GM12865 (cell line): Measurements from ENCODE around the gene DNAH5.
"Not testable (repeated sequence)": the region's sequence is repeated elsewhere in the genome, so short reads cannot be mapped to it uniquely, and the experiment has no call there.

ENCODE experiments used
- DNase-seq: peaks from one replicate; pipeline ENCODE4 v3.0.0; 2010; ENCODE audit warnings: low read depth
- H3K4me3 ChIP-seq: 2 replicates; pipeline ENCODE4 v1.5.1; 2011; ENCODE audit warnings: mild to moderate bottlenecking, low read depth, low read length, control low read depth
- CTCF ChIP-seq: IDR thresholded peaks from 2 replicates; pipeline ENCODE4 v1.5.1; 2011; ENCODE audit warnings: low read length, control low read depth, low read depth, inconsistent platforms; ENCODE audit not compliant: insufficient read depth; ENCODE audit errors: missing control alignments

The DNAH5 gene

GRCh38 chr5:13985731-13986418 lies 41.4 kb upstream of the DNAH5 start:
- no peak for DNase-seq
- no peak for TF ChIP-seq CTCF
- H3K4me3 ChIP-seq, result no peak overlapping the region

GRCh38 chr5:13984888-13985287 lies 40.4 kb upstream of the DNAH5 start:
- DNase-seq, H3K4me3 ChIP-seq: not testable (repeated sequence)

- no peak overlapping the region for H3K4me3 ChIP-seq
- peak; percentile 11 for DNase-seq
- TF ChIP-seq CTCF, result no peak
These were observed 32.7 kb upstream of the DNAH5 start for GRCh38 chr5:13976867-13977830.

GRCh38 chr5:13976223-13976622 lies 31.7 kb upstream of the DNAH5 start:
- H3K4me3 ChIP-seq, result no peak overlapping the region
- TF ChIP-seq CTCF, result no peak
- no peak for DNase-seq

- no peak for TF ChIP-seq CTCF
- no peak for DNase-seq
These were observed 30.8 kb upstream of the DNAH5 start for GRCh38 chr5:13975246-13975645.

GRCh38 chr5:13973724-13974123 lies 29.2 kb upstream of the DNAH5 start:
- no peak overlapping the region for H3K4me3 ChIP-seq
- DNase-seq, result no peak
- no peak for TF ChIP-seq CTCF

More at GRCh38 chr5:13975246-13975645, 30.8 kb upstream of the DNAH5 start:
- no peak overlapping the region for H3K4me3 ChIP-seq

- H3K4me3 ChIP-seq, result no peak overlapping the region
- TF ChIP-seq CTCF, result no peak
- no peak for DNase-seq
These were observed 27.5 kb upstream of the DNAH5 start for GRCh38 chr5:13972029-13972428.
